Right cardiac atrium (tissue), 5 donors: ENCODE data around the gene RGS6. TPM values are rescaled to one million over a fixed set of nuclear protein-coding genes. Genes with fewer than 3 reads are reported as not detected.

Experiments
- ATAC-seq, 2 donors: fragments of 200-7000 bp; cut with Tn5 transposase; one replicate each; pipeline versions ENCODE4 v1.8.0 to v1.9.1; 2020; ENCODE audit warnings: moderate library complexity in 2 of 2, mild to moderate bottlenecking in 1 of 2
- DNase-seq, 3 donors: peaks; one replicate each; pipeline ENCODE4 v3.0.0-alpha.2; 2020
- H3K27ac ChIP-seq: one replicate; pipeline ENCODE4 v1.5.1; 2013; ENCODE audit warnings: mild to moderate bottlenecking, low read length, control low read depth, moderate library complexity
- H3K27me3 ChIP-seq: one replicate; pipeline ENCODE4 v1.6.1; 2013; ENCODE audit not compliant: control insufficient read depth, insufficient read depth
- H3K4me1 ChIP-seq: one replicate; pipeline ENCODE4 v1.6.1; 2013; ENCODE audit warnings: low read length; ENCODE audit not compliant: control insufficient read depth, insufficient read depth
- H3K4me3 ChIP-seq: one replicate; pipeline ENCODE4 v1.5.1; 2013; ENCODE audit warnings: low read length, control low read depth
- H3K9me3 ChIP-seq: one replicate; pipeline ENCODE4 v1.6.1; 2013; ENCODE audit warnings: low read length; ENCODE audit not compliant: control insufficient read depth
- WGBS: extraction: QIAGEN DNeasy Blood & Tissue Kit; methylation state at CpG from one replicate; pipeline ENCODE4 v1.1.7; 2013; 5-methylcytosine and 5-hydroxymethylcytosine counted together
- intact Hi-C, 4 donors: fragments of 100-400 bp; cut with DNase I; formaldehyde crosslinking; loops; one replicate each; pipeline versions ENCODE4 v1.11.0 to v1.14.0; 2022 to 2023
- polyA plus RNA-seq: library from polyadenylated mRNA; stranded (reverse); fragments of 200-250 nt; gene quantifications from one replicate; pipeline ENCODE4 v1.2.3, GENCODE V29; 2013
- total RNA-seq, 4 donors: library from RNA; stranded (reverse); fragmentation: NEBNext Ultra II Directional; extraction: Animal tissue kit (Norgen Biotek cat#: 25700); gene quantifications; one replicate each; pipeline ENCODE4 v1.2.1, GENCODE V29; 2021
- donor health status: healthy with polysubstance abuse.
- donor health status: DM: no; HTN: yes; CAD: no.
- donor health status: DM: no; HTN: no; CAD: no.
- donor health status: DM: no; HTN: yes; CAD: no; lungs with severe emphysema.
- donor health status: DM: yes; HTN: yes; CAD: no.

The RGS6 gene
- total and polyA plus RNA-seq, 5 donors: 12.7 to 51.4 (median 24.5) TPM

DNA sequence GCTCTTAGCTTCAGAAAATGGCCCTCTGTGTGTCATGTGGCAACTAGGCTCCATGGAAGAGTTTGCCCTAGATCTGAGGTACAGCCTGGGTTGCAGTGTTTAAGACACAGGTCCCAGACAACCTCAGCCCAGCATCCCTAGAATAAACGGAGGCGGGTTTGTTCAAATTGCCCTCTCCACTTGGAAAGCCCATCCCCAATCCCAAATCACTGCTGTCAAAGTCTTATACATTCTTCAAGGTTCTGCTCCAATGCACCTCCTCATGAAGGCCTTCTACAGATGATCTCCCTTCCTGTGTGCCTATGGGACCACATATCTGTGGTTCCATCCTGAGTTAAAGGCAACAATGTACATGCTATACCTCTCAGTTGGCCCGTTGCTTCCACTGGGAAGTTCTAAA, 671.9 kb downstream of the RGS6 start:
- WGBS: 89% methylated on average over 3 of the region's 3 CpGs
- H3K27ac ChIP-seq: no peak overlapping the region
- intact Hi-C loops: no loop called here
- DNase-seq: no peak
- ATAC-seq: no peak
- no peak overlapping the region for H3K4me3 ChIP-seq
- no peaks in the 10 kb centered on the region for H3K4me1 ChIP-seq
- H3K9me3 ChIP-seq: no peaks in the 10 kb centered on the region
- H3K27me3 ChIP-seq: no peaks in the 10 kb centered on the region

GRCh38 chr14:72605096-72605920, 673.1 kb downstream of the RGS6 start:
- Histone ChIP-seq H3K9me3 (no peaks in the 10 kb centered on the region), H3K4me3 (no peak overlapping the region), H3K4me1 (no peaks in the 10 kb centered on the region), H3K27me3 (no peaks in the 10 kb centered on the region), H3K27ac (no peak overlapping the region)
- whole genome bisulfite sequencing: 88% methylated on average over 18 of the region's 18 CpGs
- DNase-seq (no peak), ATAC-seq (no peak)
- intact Hi-C loops: no loop called here

GRCh38 chr14:72605921-72606220, 673.6 kb downstream of the RGS6 start:
- H3K4me3 ChIP-seq: no peak overlapping the region
- H3K4me1 ChIP-seq: peaks cover 2% of the 10 kb centered on the region
- WGBS: 92% methylated on average over 3 of the region's 3 CpGs
- H3K9me3 ChIP-seq: no peaks in the 10 kb centered on the region
- intact Hi-C loops: no loop called here
- H3K27me3 ChIP-seq: no peaks in the 10 kb centered on the region
- no peak overlapping the region for H3K27ac ChIP-seq
- ATAC-seq: no peak
- DNase-seq: no peak

GRCh38 chr14:72606879-72607278, 674.6 kb downstream of the RGS6 start:
- Histone ChIP-seq H3K4me1 (peaks cover 2% of the 10 kb centered on the region), H3K9me3 (no peaks in the 10 kb centered on the region), H3K27me3 (no peaks in the 10 kb centered on the region), H3K27ac (no peak overlapping the region), H3K4me3 (no peak overlapping the region)
- no peak for ATAC-seq
- intact Hi-C loops: no loop called here
- 94% methylated on average over 1 of the region's 1 CpG for WGBS
- no peak for DNase-seq

GRCh38 chr14:72607386-72608130, 675.3 kb downstream of the RGS6 start:
- 93% methylated on average over 12 of the region's 12 CpGs for WGBS
- intact Hi-C loops: no loop called here
- Histone ChIP-seq H3K4me3 (no peak overlapping the region), H3K27ac (no peak overlapping the region), H3K4me1 (peaks cover 2% of the 10 kb centered on the region), H3K27me3 (no peaks in the 10 kb centered on the region), H3K9me3 (no peaks in the 10 kb centered on the region)
- no peak for ATAC-seq
- no peak for DNase-seq

DNA sequence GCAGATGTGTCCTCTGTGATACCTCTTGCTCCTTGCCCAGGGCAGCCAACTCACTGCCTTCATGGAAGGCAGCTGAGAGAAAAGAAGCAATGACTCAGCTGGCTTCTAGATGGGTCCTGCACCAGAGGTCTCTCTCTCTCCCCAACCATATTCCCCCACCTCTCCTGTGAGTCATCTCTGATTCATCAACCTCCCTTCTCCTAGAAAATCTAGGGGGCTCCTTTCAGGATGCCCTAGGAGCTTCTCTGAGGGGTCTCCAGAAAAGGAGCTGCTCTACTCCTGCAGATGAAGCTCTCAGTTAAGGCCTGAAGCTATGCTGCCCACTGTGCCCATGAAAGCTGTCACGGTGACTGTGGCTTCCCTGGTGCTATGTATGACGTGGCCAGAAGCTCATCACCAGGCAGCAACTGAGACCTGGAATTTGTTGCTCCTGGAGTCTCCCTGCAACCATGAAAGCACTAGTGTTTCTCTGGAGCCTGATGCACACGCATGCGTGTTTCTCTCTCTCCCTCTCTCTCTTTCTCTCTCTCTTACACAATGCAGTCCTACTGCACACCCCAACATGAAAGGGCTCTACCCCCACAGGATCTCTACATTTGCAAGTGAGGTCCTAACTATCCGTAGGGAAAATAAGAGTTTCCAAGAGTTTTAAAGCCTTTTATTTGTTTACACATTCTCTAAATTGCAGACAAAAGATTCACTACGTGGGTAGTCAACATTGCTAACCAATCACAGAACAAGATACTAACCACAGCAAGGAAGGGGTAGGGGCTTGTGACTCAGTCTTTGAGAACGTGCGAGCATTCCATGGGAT, 676.4 kb downstream of the RGS6 start:
- peaks cover 10% of the 10 kb centered on the region for H3K4me1 ChIP-seq
- no peak overlapping the region for H3K27ac ChIP-seq
- no peaks in the 10 kb centered on the region for H3K9me3 ChIP-seq
- no peaks in the 10 kb centered on the region for H3K27me3 ChIP-seq
- no peak overlapping the region for H3K4me3 ChIP-seq
- intact Hi-C loops: no loop called here
- ATAC-seq (no peak), DNase-seq (no peak)
- WGBS: 89% methylated on average over 8 of the region's 8 CpGs

DNA sequence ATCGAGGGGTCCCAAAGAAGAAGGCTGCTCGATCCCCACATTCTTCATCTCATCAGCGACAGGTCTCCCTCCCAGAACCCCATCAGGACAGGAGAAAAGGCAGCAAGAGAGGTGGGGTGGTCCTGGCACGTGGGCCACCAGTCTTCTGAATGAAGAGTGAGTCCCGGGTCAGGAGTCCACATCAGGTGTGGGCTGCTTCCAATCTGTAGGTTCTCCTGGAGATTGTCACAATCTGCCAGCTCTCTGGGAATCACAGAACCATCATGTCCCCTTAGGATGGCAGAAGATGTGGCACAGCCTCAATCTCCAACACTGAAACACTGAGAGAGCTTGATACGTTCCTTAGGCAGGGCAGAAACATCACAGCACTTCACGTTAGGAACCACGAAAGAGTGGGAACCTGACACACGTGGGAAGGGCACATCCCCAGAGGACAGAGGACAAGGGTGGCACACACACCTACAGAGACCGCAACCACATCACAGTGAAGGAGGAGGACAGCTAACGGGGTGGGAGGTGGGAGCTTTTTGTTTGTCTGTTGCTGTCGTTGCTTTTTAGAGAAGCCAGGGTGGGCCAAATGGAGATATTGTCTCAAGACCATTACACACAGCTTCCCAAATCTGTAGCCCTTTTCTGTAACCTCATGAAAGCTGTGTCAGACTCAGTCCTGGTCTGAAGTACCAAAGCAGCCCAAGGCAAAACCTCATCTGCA, 677.1 kb downstream of the RGS6 start:
- no peak overlapping the region for H3K27ac ChIP-seq
- no peaks in the 10 kb centered on the region for H3K27me3 ChIP-seq
- H3K9me3 ChIP-seq: no peaks in the 10 kb centered on the region
- no peak overlapping the region for H3K4me3 ChIP-seq
- ATAC-seq (no peak), DNase-seq (no peak)
- WGBS: 91% methylated on average over 12 of the region's 12 CpGs
- peaks cover 14% of the 10 kb centered on the region for H3K4me1 ChIP-seq
- intact Hi-C loops: no loop called here

DNA sequence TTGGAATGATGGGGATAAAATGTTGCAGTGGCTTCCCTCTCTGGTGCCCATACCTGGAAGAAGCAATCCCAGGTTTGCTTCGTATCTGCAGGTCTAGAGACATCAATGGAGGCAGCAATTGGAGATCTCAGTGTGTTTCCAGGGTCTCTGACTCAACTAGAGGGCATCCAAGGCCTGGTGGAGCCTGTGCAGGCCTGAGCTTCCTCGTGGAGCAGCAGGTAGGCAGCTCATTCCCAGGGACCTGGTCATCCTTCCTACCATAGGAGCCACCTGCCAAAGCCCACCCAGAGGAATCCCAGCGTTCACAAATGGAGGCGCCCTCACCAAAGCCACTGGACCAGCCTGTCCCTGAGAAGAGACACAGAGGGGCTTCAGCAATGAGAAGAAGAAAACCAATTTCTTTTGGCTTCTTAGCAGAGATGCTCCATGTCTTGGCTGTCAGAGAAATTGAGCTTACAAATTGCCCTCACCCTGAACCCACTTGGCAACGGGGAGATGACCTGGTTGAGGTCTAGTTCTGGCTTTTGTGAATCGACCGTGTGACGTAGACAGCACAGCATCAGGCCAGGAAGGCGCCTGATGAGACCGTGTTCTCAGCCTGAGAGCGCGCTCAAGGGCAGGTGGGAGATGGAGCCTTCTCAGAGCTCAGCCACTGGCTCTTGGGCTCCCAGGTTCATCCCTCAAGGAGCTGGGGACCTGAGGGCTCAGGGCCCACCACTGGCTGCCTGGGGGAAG, 678.0 kb downstream of the RGS6 start:
- Histone ChIP-seq H3K4me1 (peaks cover 14% of the 10 kb centered on the region), H3K27ac (no peak overlapping the region), H3K27me3 (no peaks in the 10 kb centered on the region), H3K4me3 (no peak overlapping the region), H3K9me3 (no peaks in the 10 kb centered on the region)
- 88% methylated on average over 12 of the region's 12 CpGs for WGBS
- intact Hi-C loops: loop anchor here in 1 of 4 donors (10.0 kb wide), 1 partner anchor 285 kb away; the partner anchor contains the start of gene DPF3
- DNase-seq (no peak), ATAC-seq (no peak)

- Histone ChIP-seq H3K4me1 (peaks cover 17% of the 10 kb centered on the region), H3K4me3 (no peak overlapping the region), H3K9me3 (no peaks in the 10 kb centered on the region), H3K27me3 (no peaks in the 10 kb centered on the region), H3K27ac (no peak overlapping the region)
- intact Hi-C loops: loop anchor here in 1 of 4 donors (10.0 kb wide), 1 partner anchor 284 kb away; the partner anchor contains the start of gene DPF3
- WGBS: 69% methylated on average over 2 of the region's 2 CpGs
- ATAC-seq: no peak
- no peak for DNase-seq
Observed at GRCh38 chr14:72610831-72611200, 678.6 kb downstream of the RGS6 start.

- no peaks in the 10 kb centered on the region for H3K9me3 ChIP-seq
- ATAC-seq (no peak), DNase-seq (no peak)
- no peak overlapping the region for H3K27ac ChIP-seq
- H3K4me1 ChIP-seq: peaks cover 24% of the 10 kb centered on the region
- 93% methylated on average over 4 of the region's 4 CpGs for WGBS
- intact Hi-C loops: loop anchor here in 1 of 4 donors (10.0 kb wide), 1 partner anchor 283 kb away; the partner anchor contains the start of gene DPF3
- H3K4me3 ChIP-seq: no peak overlapping the region
- H3K27me3 ChIP-seq: no peaks in the 10 kb centered on the region
Observed at GRCh38 chr14:72611506-72611905, 679.3 kb downstream of the RGS6 start.
